ENCODE measurements around the gene FAM83E.

DNA sequence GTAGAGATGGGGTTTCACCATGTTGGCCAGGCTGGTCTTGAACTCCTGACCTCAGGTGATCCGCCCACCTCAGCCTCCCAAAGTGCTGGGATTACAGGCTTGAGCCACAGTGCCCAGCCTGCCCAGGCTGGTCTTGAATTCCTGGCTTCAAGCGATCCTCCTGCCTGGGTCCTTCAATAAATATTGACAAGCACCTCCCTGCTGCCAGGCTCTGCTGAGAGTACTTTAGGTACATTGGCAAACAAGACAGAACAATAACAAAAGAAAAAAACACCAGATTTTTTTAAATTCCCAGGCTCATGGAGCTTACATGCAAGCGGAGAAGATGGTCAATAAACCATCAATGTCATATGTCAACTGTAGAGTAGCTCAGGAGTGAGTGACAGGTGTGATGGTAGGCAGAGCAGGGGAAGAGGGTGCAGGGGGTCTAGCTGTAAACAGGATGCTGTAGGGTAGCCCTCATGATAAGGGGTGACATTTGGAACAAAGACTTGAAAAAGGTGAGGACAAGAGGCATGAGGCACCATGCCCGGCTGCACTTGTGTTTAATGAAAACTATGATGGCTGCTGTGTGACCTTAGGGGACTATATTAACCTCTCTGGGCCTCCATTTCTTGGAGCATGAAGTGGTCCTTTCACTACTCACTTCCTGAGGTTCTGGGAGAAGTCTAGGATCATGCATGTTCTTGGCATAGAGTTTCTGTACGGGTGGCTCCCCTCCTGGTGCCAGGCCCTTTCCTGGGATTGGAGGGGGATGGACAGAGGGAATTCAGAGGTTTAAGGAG, 43.3 kb downstream of the FAM83E start:
- TF ChIP-seq POLR2AphosphoS5 (IDR thresholded peaks at IDR 0.05; ENCODE audit: low read depth): no peak
- TF ChIP-seq, protein P1, sequence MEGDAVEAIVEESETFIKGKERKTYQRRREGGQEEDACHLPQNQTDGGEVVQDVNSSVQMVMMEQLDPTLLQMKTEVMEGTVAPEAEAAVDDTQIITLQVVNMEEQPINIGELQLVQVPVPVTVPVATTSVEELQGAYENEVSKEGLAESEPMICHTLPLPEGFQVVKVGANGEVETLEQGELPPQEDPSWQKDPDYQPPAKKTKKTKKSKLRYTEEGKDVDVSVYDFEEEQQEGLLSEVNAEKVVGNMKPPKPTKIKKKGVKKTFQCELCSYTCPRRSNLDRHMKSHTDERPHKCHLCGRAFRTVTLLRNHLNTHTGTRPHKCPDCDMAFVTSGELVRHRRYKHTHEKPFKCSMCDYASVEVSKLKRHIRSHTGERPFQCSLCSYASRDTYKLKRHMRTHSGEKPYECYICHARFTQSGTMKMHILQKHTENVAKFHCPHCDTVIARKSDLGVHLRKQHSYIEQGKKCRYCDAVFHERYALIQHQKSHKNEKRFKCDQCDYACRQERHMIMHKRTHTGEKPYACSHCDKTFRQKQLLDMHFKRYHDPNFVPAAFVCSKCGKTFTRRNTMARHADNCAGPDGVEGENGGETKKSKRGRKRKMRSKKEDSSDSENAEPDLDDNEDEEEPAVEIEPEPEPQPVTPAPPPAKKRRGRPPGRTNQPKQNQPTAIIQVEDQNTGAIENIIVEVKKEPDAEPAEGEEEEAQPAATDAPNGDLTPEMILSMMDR (conservative IDR thresholded peaks at IDR 0.05; ENCODE audit: low read depth in 2 of 2): no peak
- no peak for TF ChIP-seq EZH2 (IDR thresholded peaks at IDR 0.05; ENCODE audit: low read depth, unreplicated experiment)
- no peak for TF ChIP-seq EZH2phosphoT487 (IDR thresholded peaks at IDR 0.05; ENCODE audit: unreplicated experiment)
- TF ChIP-seq, protein P2, sequence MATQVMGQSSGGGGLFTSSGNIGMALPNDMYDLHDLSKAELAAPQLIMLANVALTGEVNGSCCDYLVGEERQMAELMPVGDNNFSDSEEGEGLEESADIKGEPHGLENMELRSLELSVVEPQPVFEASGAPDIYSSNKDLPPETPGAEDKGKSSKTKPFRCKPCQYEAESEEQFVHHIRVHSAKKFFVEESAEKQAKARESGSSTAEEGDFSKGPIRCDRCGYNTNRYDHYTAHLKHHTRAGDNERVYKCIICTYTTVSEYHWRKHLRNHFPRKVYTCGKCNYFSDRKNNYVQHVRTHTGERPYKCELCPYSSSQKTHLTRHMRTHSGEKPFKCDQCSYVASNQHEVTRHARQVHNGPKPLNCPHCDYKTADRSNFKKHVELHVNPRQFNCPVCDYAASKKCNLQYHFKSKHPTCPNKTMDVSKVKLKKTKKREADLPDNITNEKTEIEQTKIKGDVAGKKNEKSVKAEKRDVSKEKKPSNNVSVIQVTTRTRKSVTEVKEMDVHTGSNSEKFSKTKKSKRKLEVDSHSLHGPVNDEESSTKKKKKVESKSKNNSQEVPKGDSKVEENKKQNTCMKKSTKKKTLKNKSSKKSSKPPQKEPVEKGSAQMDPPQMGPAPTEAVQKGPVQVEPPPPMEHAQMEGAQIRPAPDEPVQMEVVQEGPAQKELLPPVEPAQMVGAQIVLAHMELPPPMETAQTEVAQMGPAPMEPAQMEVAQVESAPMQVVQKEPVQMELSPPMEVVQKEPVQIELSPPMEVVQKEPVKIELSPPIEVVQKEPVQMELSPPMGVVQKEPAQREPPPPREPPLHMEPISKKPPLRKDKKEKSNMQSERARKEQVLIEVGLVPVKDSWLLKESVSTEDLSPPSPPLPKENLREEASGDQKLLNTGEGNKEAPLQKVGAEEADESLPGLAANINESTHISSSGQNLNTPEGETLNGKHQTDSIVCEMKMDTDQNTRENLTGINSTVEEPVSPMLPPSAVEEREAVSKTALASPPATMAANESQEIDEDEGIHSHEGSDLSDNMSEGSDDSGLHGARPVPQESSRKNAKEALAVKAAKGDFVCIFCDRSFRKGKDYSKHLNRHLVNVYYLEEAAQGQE (IDR thresholded peaks at IDR 0.05; ENCODE audit: unreplicated experiment): no peak
- TF ChIP-seq NANOG (IDR thresholded peaks at IDR 0.05; ENCODE audit: borderline replicate concordance): no peak
